ENCODE measurements around the gene SRPX.

The SRPX gene

DNA sequence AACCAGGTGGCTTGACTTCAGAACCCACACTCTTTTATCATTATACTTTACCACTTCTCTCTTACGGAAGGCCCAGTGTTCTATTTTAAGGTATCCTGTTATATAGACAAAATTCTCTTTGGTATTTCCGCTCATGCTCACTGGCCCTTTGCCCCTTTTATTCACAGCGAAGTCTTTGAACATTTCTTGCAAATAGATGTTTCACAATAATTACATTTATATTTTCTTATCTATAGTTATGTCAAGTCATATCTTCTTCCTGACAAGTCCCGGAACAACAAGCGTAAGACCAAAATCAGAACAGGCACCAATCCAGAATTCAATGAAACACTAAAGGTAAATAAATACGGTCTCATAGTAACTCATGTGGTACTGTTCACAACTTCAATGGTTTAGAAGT is 112.3 kb downstream of the SRPX start:
- ChIA-PET POLR2A (no interaction called here), CTCF (no interaction called here)
- no peak overlapping the region for H3K4me3 ChIP-seq (ENCODE audit: low read depth, low read length)
- TF ChIP-seq, protein P1, sequence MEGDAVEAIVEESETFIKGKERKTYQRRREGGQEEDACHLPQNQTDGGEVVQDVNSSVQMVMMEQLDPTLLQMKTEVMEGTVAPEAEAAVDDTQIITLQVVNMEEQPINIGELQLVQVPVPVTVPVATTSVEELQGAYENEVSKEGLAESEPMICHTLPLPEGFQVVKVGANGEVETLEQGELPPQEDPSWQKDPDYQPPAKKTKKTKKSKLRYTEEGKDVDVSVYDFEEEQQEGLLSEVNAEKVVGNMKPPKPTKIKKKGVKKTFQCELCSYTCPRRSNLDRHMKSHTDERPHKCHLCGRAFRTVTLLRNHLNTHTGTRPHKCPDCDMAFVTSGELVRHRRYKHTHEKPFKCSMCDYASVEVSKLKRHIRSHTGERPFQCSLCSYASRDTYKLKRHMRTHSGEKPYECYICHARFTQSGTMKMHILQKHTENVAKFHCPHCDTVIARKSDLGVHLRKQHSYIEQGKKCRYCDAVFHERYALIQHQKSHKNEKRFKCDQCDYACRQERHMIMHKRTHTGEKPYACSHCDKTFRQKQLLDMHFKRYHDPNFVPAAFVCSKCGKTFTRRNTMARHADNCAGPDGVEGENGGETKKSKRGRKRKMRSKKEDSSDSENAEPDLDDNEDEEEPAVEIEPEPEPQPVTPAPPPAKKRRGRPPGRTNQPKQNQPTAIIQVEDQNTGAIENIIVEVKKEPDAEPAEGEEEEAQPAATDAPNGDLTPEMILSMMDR (IDR thresholded peaks at IDR 0.05; ENCODE audit: insufficient read depth, low read length, missing control alignments), result no peak
- DNase-seq (ENCODE audit: low read depth, low spot score), result no peak

DNA sequence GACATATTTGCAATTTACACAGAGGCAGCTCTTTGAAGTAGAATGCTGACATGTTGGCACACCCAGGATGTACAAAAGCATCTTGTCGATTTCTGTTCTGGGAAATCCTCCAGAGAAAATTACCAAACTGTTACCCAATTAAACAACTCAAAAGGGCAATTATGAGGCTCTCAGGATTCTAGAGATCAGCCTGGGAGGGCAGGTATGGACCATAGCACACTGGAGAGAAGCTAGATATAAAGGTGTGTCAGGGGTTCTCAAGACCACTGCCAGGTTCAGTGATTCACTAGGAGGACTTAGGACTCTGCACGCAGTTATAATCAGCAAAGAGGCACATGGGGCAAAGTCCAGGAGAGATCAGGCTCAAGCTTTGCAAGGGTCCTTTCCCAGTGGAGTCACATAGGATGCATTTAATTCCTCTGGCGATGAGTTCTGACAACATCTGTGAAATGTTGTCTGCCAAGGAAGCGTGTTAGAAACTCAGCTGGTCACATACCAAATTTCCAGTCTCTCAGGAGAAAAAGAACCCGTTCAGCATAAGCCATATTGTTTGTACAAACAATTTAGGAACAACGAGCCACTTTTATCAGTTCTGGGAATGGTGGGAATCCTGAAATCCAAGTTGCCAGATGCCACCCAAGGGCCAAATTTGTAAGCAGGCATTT is 113.5 kb downstream of the SRPX start:
- POLR2A ChIA-PET, result no interaction called here

DNA sequence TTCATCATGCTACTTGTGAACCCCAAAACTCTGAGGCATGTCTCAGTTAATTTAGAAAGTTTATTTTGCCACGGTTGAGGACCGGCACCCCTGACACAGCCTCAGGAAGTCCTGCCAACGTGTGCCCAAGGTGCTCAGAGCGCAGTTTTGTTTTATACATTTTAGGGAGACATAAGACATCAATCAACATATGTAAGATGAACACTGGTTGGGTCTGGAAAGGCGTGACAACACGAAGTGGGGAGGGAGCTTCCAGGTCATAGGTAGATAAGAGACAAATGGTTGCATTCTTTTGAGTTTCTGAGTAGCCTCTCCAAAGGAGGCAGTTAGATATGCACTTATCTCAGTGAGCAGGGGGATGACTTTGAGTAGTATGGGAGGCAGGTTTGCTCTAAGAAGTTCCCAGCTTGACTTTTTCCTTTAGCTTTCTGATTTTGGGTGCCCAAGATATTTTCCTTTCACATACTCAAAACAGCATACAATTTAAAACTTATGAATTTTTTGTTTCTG is 115.4 kb downstream of the SRPX start:
- TF ChIP-seq, protein P1 (IDR thresholded peaks at IDR 0.05; ENCODE audit: insufficient read depth, low read length, missing control alignments), result no peak
- no peak for DNase-seq (ENCODE audit: low read depth, low spot score)
- no peak overlapping the region for H3K4me3 ChIP-seq (ENCODE audit: low read depth, low read length)
- POLR2A ChIA-PET, result no interaction called here
- CTCF ChIA-PET, result no interaction called here

More for the DNA sequence above, 113.5 kb downstream of the SRPX start:
- TF ChIP-seq, protein P1 (IDR thresholded peaks at IDR 0.05; ENCODE audit: insufficient read depth, low read length, missing control alignments), result no peak
- CTCF ChIA-PET, result no interaction called here
- H3K4me3 ChIP-seq (ENCODE audit: low read depth, low read length), result no peak overlapping the region
- DNase-seq (ENCODE audit: low read depth, low spot score), result no peak

DNA sequence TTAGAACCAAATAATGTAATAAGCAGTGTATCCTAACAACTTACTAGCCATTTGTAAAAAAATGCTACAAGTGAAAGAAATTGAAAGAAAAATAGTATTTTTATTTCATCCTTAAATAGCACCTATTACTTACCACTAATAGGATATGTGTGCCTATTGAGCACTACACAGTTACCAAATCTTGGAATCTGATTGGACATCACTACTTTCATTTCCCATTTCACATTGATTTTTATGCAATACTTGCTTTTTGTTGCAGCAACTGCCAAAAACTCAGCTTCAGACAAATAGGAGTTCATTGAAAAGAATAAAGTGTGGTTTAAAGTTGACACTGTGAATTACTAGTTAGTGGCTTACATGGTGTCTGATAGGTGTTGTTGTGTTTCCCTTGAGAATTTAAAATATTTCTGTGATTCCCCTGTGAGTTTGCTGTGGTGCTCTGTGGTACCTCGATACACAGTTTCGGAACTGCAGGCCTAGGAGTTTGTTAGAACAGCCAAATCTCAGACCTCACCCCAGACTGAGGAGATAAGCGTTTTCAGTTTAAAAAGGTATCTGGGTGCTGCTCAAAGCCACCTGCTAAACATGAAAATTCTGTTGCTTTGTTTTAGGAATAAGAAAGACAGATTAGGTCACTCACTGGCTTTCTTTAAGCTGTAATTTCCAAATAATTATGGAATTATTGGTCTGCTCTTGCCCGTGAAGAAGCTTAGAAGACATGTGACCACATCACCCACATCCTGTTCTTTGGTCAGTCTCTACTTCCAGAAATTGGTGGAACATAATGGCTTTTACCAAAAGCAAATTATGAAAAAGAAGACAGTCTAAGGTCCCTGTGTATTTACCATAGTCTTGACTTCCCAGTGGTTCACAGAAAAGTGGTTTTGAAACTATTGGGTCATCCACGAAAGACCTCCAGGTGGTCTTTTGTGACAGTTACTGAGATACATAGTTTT is 116.5 kb downstream of the SRPX start:
- no peak overlapping the region for H3K4me3 ChIP-seq (ENCODE audit: low read depth, low read length)
- POLR2A ChIA-PET, result no interaction called here
- TF ChIP-seq, protein P1 (IDR thresholded peaks at IDR 0.05; ENCODE audit: insufficient read depth, low read length, missing control alignments), result no peak
- DNase-seq (ENCODE audit: low read depth, low spot score), result no peak
- CTCF ChIA-PET, result no interaction called here

DNA sequence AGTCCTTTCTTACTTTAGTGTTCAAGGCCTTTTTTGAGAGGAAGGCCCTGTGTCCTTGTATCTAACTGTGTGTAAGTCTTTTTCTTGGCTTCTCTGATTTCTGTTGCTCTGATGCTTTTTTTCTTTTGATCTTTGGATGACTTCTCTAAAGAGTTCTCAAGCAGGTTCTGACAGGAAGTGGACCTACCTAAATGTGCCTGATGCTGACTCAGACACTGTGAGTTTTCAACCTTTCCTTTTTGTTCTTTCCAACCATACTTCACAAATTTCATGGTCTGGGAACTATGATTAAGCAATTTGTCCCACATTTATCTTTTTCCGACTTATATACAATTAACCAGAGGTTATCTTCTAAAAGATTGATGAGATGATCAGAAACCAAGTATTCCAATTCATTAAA is 117.8 kb downstream of the SRPX start:
- H3K4me3 ChIP-seq (ENCODE audit: low read depth, low read length), result no peak overlapping the region
- CTCF ChIA-PET, result no interaction called here
- DNase-seq (ENCODE audit: low read depth, low spot score), result no peak
- TF ChIP-seq, protein P1 (IDR thresholded peaks at IDR 0.05; ENCODE audit: insufficient read depth, low read length, missing control alignments), result no peak
- POLR2A ChIA-PET, result no interaction called here

DNA sequence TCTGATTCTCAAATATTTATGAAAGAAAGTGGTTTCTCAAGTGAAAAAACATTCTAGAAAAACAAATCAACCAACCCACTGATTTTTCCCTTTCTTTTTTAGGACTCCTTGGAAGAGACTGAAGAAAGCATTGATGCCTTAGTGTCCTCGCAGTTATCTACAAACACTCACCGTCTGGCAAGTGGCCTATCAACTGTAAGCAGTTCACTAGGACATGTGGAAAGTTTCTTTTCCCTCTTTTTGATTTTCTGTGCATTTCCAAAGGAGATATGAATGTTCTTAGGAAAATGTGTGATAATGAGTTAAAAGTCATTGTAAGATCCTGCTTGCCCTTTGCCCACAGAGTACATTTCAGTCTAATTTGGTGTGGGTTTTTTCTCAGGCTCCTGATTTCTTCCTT is 118.4 kb downstream of the SRPX start:
- DNase-seq (ENCODE audit: low read depth, low spot score), result no peak
- ChIA-PET CTCF (no interaction called here), POLR2A (no interaction called here)
- TF ChIP-seq, protein P1 (IDR thresholded peaks at IDR 0.05; ENCODE audit: insufficient read depth, low read length, missing control alignments), result no peak
- no peak overlapping the region for H3K4me3 ChIP-seq (ENCODE audit: low read depth, low read length)
